ENCODE data around the gene EYS. TPM values are rescaled to one million over a fixed set of nuclear protein-coding genes. Genes with fewer than 3 reads are reported as not detected.

EYS gene
- total and polyA plus RNA-seq, 2 of the 8 experiments (the other 6 are each of a cell fraction or from before 2014, with no cell fraction given): 0.05 to 0.13 TPM

- Histone ChIP-seq H2BK5ac (ENCODE audit: low read depth, low read length) (no peak overlapping the region), H3K79me2 (ENCODE audit: control insufficient read depth in 1 of 2, insufficient read depth in 2 of 2, low read length in 2 of 2) (no peaks in the 10 kb centered on the region), H3K9ac (replicated peaks in 1 of 4; ENCODE audit: extremely low read depth in 1 of 4, low read depth in 3 of 4, low read length in 3 of 4) (no peak overlapping the region), H3K56ac (replicated peaks; ENCODE audit: insufficient read length, low read depth, low read length) (no peak overlapping the region), H3K4me3 (ENCODE audit: extremely low read depth in 1 of 4, insufficient read depth in 2 of 4, low read depth in 3 of 4, low read length in 4 of 4) (no peak overlapping the region), H3K18ac (ENCODE audit: extremely low read depth, low read length) (no peak overlapping the region), H4K20me1 (replicated peaks in 1 of 2; ENCODE audit: control insufficient read depth in 1 of 2, insufficient read depth in 2 of 2, low read length in 2 of 2) (no peaks in the 10 kb centered on the region), H3K23ac (ENCODE audit: insufficient read length) (no peak overlapping the region), H3K79me1 (ENCODE audit: low read depth, low read length) (no peaks in the 10 kb centered on the region), H3K27ac (ENCODE audit: low read depth, low read length) (no peak overlapping the region), H2BK120ac (replicated peaks; ENCODE audit: low read depth, low read length) (no peak overlapping the region), H3K4ac (replicated peaks; ENCODE audit: insufficient read length, low read depth, low read length) (no peak overlapping the region), H2AK5ac (ENCODE audit: low read depth, low read length) (no peak overlapping the region), H3K27me3 (replicated peaks in 1 of 4; ENCODE audit: control insufficient read depth in 3 of 4, extremely low read depth in 1 of 4, insufficient read depth in 3 of 4, low read length in 3 of 4) (no peaks in the 10 kb centered on the region), H2AFZ (ENCODE audit: low read length) (no peak overlapping the region), H3K4me2 (ENCODE audit: insufficient read depth in 1 of 2, low read depth in 2 of 2, low read length in 2 of 2) (no peak overlapping the region), H4K91ac (replicated peaks; ENCODE audit: insufficient read length, low read length) (no peak overlapping the region), H2BK12ac (ENCODE audit: low read depth, low read length) (no peak overlapping the region), H3K23me2 (ENCODE audit: low read depth, low read length) (no peaks in the 10 kb centered on the region), H2BK20ac (ENCODE audit: low read length) (no peak overlapping the region), H3K4me1 (replicated peaks in 1 of 4; ENCODE audit: control insufficient read depth in 3 of 4, insufficient read depth in 4 of 4, low read length in 3 of 4) (no peaks in the 10 kb centered on the region), H3K36me3 (ENCODE audit: control insufficient read depth in 2 of 4, insufficient read depth in 4 of 4, low read length in 3 of 4) (no peaks in the 10 kb centered on the region), H2BK15ac (ENCODE audit: low read length) (no peak overlapping the region), H3K14ac (ENCODE audit: insufficient read length) (no peak overlapping the region), H3K9me3 (ENCODE audit: insufficient read depth in 2 of 2, low read depth in 1 of 2, low read length in 1 of 2) (no peaks in the 10 kb centered on the region), H4K5ac (ENCODE audit: insufficient read length, low read depth, low read length) (no peak overlapping the region), H4K8ac (ENCODE audit: extremely low read depth, insufficient read depth, low read length) (no peak overlapping the region)
- DNase-seq (ENCODE audit: low read depth in 1 of 2, low spot score in 2 of 2): no peak
- WGBS, 2 experiments (ENCODE audit: extremely low coverage in 1 of 2, insufficient coverage in 1 of 2, insufficient read length in 1 of 2, insufficient replicate concordance in 2 of 2, low coverage in 1 of 2, low lambda C conversion rate in 2 of 2, missing lambda C conversion rate in 1 of 2): 91% methylated on average over 2 of the region's 2 CpGs; no CpG with 5 or more reads in 1 of the 2 experiments
- POLR2A ChIA-PET (ENCODE audit: partially characterized antibody): no interaction called here
- CTCF ChIA-PET (ENCODE audit: partially characterized antibody): interaction anchor here (1.3 to 1.6 kb wide), 2 partner anchors 14 to 176 kb away, joined by 3 to 5 read pairs; no protein-coding TSS in a partner anchor
- no peak for FAIRE-seq
- TF ChIP-seq SP1 (IDR thresholded peaks at IDR 0.05; ENCODE audit: low read depth, low read length) (no peak), NRF1 (IDR thresholded peaks at IDR 0.05; ENCODE audit: low read depth, low read length) (no peak), TEAD4 (IDR thresholded peaks at IDR 0.05; ENCODE audit: low read depth, low read length) (no peak), SP4 (IDR thresholded peaks at IDR 0.05; ENCODE audit: low read length) (no peak), TAF1 (IDR thresholded peaks at IDR 0.05; ENCODE audit: low read depth, low read length) (no peak), HDAC6 (IDR thresholded peaks at IDR 0.05; ENCODE audit: low read depth, low read length) (no peak), JUN (IDR thresholded peaks at IDR 0.05; ENCODE audit: low read depth, low read length) (no peak), RBBP5 (IDR thresholded peaks at IDR 0.05; ENCODE audit: borderline replicate concordance, low read depth, low read length) (no peak), CHD1 (IDR thresholded peaks at IDR 0.05; ENCODE audit: low read depth, low read length) (no peak), CEBPB (IDR thresholded peaks at IDR 0.05; ENCODE audit: low read depth, low read length) (no peak), ASH2L (IDR thresholded peaks at IDR 0.05; ENCODE audit: low read length) (no peak)
Measured at GRCh38 chr6:63750400-63750799, 1956.6 kb downstream of the EYS start.

Measured in H1 (cell line).